Measurements from ENCODE around the gene MS4A4A.

MS4A4A gene

DNA sequence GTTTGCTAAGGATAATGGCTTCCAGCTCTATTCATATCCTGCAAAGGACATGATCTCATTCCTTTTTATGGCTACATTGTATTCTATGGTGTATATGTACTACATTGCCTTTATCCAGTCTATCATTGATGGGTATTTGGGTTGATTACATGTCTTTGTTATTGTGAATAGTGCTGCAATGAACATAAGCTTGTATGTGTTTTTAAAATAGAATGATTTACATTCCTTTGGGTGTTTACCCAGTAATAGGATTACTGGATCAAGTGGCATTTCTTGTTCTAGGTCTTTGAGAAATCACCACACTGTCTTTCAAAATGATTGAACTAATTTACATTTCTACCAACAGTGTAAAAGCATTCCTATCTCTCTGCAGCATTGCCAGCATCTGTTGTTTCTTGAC lies 40.6 kb downstream of the MS4A4A start:
- H3K79me2 ChIP-seq (ENCODE audit: insufficient read depth, low read length), result no peaks in the 10 kb centered on the region
- H3K9me3 ChIP-seq (ENCODE audit: insufficient read depth, low read depth, low read length), result 0 out of 2 replicates have a peak, but pooled peaks cover 3% of the 10 kb centered on the region
- H3K4me3 ChIP-seq (ENCODE audit: low read length, poor library complexity, severe bottlenecking), result no peak overlapping the region
- peaks cover 11% of the 10 kb centered on the region for H3K27me3 ChIP-seq (ENCODE audit: insufficient read depth, low read length, poor library complexity, severe bottlenecking)
- no peak overlapping the region for H3K9ac ChIP-seq (ENCODE audit: low read depth, low read length, poor library complexity, severe bottlenecking)
- no peaks in the 10 kb centered on the region for H3F3A ChIP-seq (ENCODE audit: low read depth)
- no peak overlapping the region for H3K4me2 ChIP-seq (ENCODE audit: low read depth, low read length, poor library complexity, severe bottlenecking)
- no peak overlapping the region for H2AFZ ChIP-seq (ENCODE audit: low read length)
- H4K20me1 ChIP-seq (ENCODE audit: insufficient read depth, low read length, poor library complexity, severe bottlenecking), result no peaks in the 10 kb centered on the region
- H3K4me1 ChIP-seq (ENCODE audit: insufficient read depth, low read length, poor library complexity, severe bottlenecking), result no peaks in the 10 kb centered on the region
- H3K36me3 ChIP-seq (ENCODE audit: insufficient read depth, low read length), result no peaks in the 10 kb centered on the region
- no peaks in the 10 kb centered on the region for H3K9me2 ChIP-seq (replicated peaks; ENCODE audit: low read depth, low read length)
- TF ChIP-seq, protein P1, sequence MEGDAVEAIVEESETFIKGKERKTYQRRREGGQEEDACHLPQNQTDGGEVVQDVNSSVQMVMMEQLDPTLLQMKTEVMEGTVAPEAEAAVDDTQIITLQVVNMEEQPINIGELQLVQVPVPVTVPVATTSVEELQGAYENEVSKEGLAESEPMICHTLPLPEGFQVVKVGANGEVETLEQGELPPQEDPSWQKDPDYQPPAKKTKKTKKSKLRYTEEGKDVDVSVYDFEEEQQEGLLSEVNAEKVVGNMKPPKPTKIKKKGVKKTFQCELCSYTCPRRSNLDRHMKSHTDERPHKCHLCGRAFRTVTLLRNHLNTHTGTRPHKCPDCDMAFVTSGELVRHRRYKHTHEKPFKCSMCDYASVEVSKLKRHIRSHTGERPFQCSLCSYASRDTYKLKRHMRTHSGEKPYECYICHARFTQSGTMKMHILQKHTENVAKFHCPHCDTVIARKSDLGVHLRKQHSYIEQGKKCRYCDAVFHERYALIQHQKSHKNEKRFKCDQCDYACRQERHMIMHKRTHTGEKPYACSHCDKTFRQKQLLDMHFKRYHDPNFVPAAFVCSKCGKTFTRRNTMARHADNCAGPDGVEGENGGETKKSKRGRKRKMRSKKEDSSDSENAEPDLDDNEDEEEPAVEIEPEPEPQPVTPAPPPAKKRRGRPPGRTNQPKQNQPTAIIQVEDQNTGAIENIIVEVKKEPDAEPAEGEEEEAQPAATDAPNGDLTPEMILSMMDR (conservative IDR thresholded peaks at IDR 0.05; ENCODE audit: low read length), result no peak
- no peak for TF ChIP-seq EZH2phosphoT487 (IDR thresholded peaks at IDR 0.05; ENCODE audit: borderline replicate concordance)

- no peak within 1 kb of the TSS for H2AFZ ChIP-seq (ENCODE audit: low read length)
- no peaks in the 10 kb centered on the region for H3K4me1 ChIP-seq (ENCODE audit: insufficient read depth, low read length, poor library complexity, severe bottlenecking)
- no peaks in the 10 kb centered on the region for H3F3A ChIP-seq (ENCODE audit: low read depth)
- TF ChIP-seq, protein P1 (conservative IDR thresholded peaks at IDR 0.05; ENCODE audit: low read length), result no peak
- no peak for TF ChIP-seq EZH2phosphoT487 (IDR thresholded peaks at IDR 0.05; ENCODE audit: borderline replicate concordance)
- 0 out of 2 replicates have a peak, but pooled peaks cover 5% of the 10 kb centered on the region for H3K9me3 ChIP-seq (ENCODE audit: insufficient read depth, low read depth, low read length)
- no peak within 1 kb of the TSS for H3K4me3 ChIP-seq (ENCODE audit: low read length, poor library complexity, severe bottlenecking)
- H3K9ac ChIP-seq (ENCODE audit: low read depth, low read length, poor library complexity, severe bottlenecking), result no peak within 1 kb of the TSS
- no peaks in the 10 kb centered on the region for H3K79me2 ChIP-seq (ENCODE audit: insufficient read depth, low read length)
- H3K9me2 ChIP-seq (replicated peaks; ENCODE audit: low read depth, low read length), result no peaks in the 10 kb centered on the region
- H3K36me3 ChIP-seq (ENCODE audit: insufficient read depth, low read length), result no peaks in the 10 kb centered on the region
- no peaks in the 10 kb centered on the region for H3K27me3 ChIP-seq (ENCODE audit: insufficient read depth, low read length, poor library complexity, severe bottlenecking)
- no peak within 1 kb of the TSS for H3K4me2 ChIP-seq (ENCODE audit: low read depth, low read length, poor library complexity, severe bottlenecking)
- H4K20me1 ChIP-seq (ENCODE audit: insufficient read depth, low read length, poor library complexity, severe bottlenecking), result no peaks in the 10 kb centered on the region
These were observed 46.5 kb downstream of the MS4A4A start, which contains the start of gene MS4A6E for GRCh38 chr11:60326955-60327354. Gene MS4A6E (plus strand): TSS chr11:60327255. CDS start chr11:60334896, 7,641 bp downstream.

GRCh38 chr11:60328460-60328859 lies 48.0 kb downstream of the MS4A4A start:
- Histone ChIP-seq H4K20me1 (ENCODE audit: insufficient read depth, low read length, poor library complexity, severe bottlenecking) (no peaks in the 10 kb centered on the region), H3K36me3 (ENCODE audit: insufficient read depth, low read length) (no peaks in the 10 kb centered on the region), H3K4me1 (ENCODE audit: insufficient read depth, low read length, poor library complexity, severe bottlenecking) (no peaks in the 10 kb centered on the region), H3K9ac (ENCODE audit: low read depth, low read length, poor library complexity, severe bottlenecking) (no peak overlapping the region), H3K27me3 (ENCODE audit: insufficient read depth, low read length, poor library complexity, severe bottlenecking) (no peaks in the 10 kb centered on the region), H3K4me2 (ENCODE audit: low read depth, low read length, poor library complexity, severe bottlenecking) (no peak overlapping the region), H3K79me2 (ENCODE audit: insufficient read depth, low read length) (no peaks in the 10 kb centered on the region), H3K9me3 (ENCODE audit: insufficient read depth, low read depth, low read length) (0 out of 2 replicates have a peak, but pooled peaks cover 5% of the 10 kb centered on the region), H3K9me2 (replicated peaks; ENCODE audit: low read depth, low read length) (no peaks in the 10 kb centered on the region), H2AFZ (ENCODE audit: low read length) (no peak overlapping the region), H3F3A (ENCODE audit: low read depth) (no peaks in the 10 kb centered on the region), H3K4me3 (ENCODE audit: low read length, poor library complexity, severe bottlenecking) (no peak overlapping the region)
- no peak for TF ChIP-seq EZH2phosphoT487 (IDR thresholded peaks at IDR 0.05; ENCODE audit: borderline replicate concordance)
- TF ChIP-seq, protein P1 (conservative IDR thresholded peaks at IDR 0.05; ENCODE audit: low read length), result no peak

Data from Loucy (cell line).